Measurements from ENCODE around the gene ZNF816.
A peak's percentile ranks its signal among the peaks of the same experiment; 100 is the strongest.
"Not testable (repeated sequence)": the region's sequence is repeated elsewhere in the genome, so short reads cannot be mapped to it uniquely, and the experiment has no call there.

ZNF816 gene

GRCh38 chr19:52943134-52943883, 19.4 kb downstream of the ZNF816 start:
- TF ChIP-seq CTCF (IDR thresholded peaks at IDR 0.05; ENCODE audit: low read depth, low read length, missing control alignments), result no peak
- no peak for DNase-seq (ENCODE audit: low read depth)
- peak overlapping the region; percentile 90 for H3K4me3 ChIP-seq (ENCODE audit: low read depth, low read length)
- in situ Hi-C loops (cut with HindIII; ENCODE audit: low sequenced_read_pairs), result no loop called here

- TF ChIP-seq CTCF (IDR thresholded peaks at IDR 0.05; ENCODE audit: low read depth, low read length, missing control alignments), result no peak
Observed at GRCh38 chr19:52942386-52943133, 20.1 kb downstream of the ZNF816 start.

GRCh38 chr19:52941941-52942385, 20.7 kb downstream of the ZNF816 start:
- in situ Hi-C loops (cut with HindIII; ENCODE audit: low sequenced_read_pairs), result no loop called here
- peak overlapping the region; percentile 90 for H3K4me3 ChIP-seq (ENCODE audit: low read depth, low read length)
- TF ChIP-seq CTCF (IDR thresholded peaks at IDR 0.05; ENCODE audit: low read depth, low read length, missing control alignments), result no peak
- no peak for DNase-seq (ENCODE audit: low read depth)

More at GRCh38 chr19:52942386-52943133, 20.1 kb downstream of the ZNF816 start:
- peak overlapping the region; percentile 90 for H3K4me3 ChIP-seq (ENCODE audit: low read depth, low read length)
- in situ Hi-C loops (cut with HindIII; ENCODE audit: low sequenced_read_pairs), result no loop called here
- DNase-seq (ENCODE audit: low read depth), result no peak

- peak overlapping the region; percentile 90 for H3K4me3 ChIP-seq (ENCODE audit: low read depth, low read length)
- in situ Hi-C loops (cut with HindIII; ENCODE audit: low sequenced_read_pairs); DNase-seq (ENCODE audit: low read depth): not testable (repeated sequence)
Observed at GRCh38 chr19:52941523-52941922, 21.2 kb downstream of the ZNF816 start.

- DNase-seq (ENCODE audit: low read depth); in situ Hi-C loops (cut with HindIII; ENCODE audit: low sequenced_read_pairs); H3K4me3 ChIP-seq (ENCODE audit: low read depth, low read length): not testable (repeated sequence)
Observed at GRCh38 chr19:52940905-52941304, 21.8 kb downstream of the ZNF816 start.

GRCh38 chr19:52938761-52939160, 23.9 kb downstream of the ZNF816 start:
- no peak for TF ChIP-seq CTCF (IDR thresholded peaks at IDR 0.05; ENCODE audit: low read depth, low read length, missing control alignments)
- H3K4me3 ChIP-seq (ENCODE audit: low read depth, low read length), result no peak overlapping the region
- DNase-seq (ENCODE audit: low read depth), result no peak
- in situ Hi-C loops (cut with HindIII; ENCODE audit: low sequenced_read_pairs), result no loop called here

- DNase-seq (ENCODE audit: low read depth), result no peak
- in situ Hi-C loops (cut with HindIII; ENCODE audit: low sequenced_read_pairs), result no loop called here
- no peak overlapping the region for H3K4me3 ChIP-seq (ENCODE audit: low read depth, low read length)
- TF ChIP-seq CTCF (IDR thresholded peaks at IDR 0.05; ENCODE audit: low read depth, low read length, missing control alignments), result no peak
Observed at GRCh38 chr19:52936954-52937325, 25.7 kb downstream of the ZNF816 start.
